HepG2 (cell line): ENCODE results near the gene ASB4. TPM values are rescaled to one million over a fixed set of nuclear protein-coding genes. Genes with fewer than 3 reads are reported as not detected.

Experiments
- ATAC-seq: fragments of 200-7000 bp; cut with Tn5 transposase; 3 replicates; pipeline ENCODE4 v1.9.1; 2020; ENCODE audit warnings: mild to moderate bottlenecking, moderate library complexity
- BruUV-seq: library from RNA; stranded (reverse); fragments of 400-500 nt; replicated peaks from 2 replicates; lab custom pipeline; 2021; lab: Mats Ljungman, UMichigan
- CTCF ChIA-PET: fragments of 300-600 bp; formaldehyde crosslinking; extraction: SDS; loops from one replicate; lab custom pipeline; 2021; ENCODE audit warnings: low total read pairs, inconsistent platforms, low intra/inter-chr PET ratio; lab: Yijun Ruan, JAX
- POLR2A ChIA-PET: fragments of 350-600 bp; sonication (Branson Sonifier 250); formaldehyde crosslinking; loops from one replicate; lab custom pipeline; 2020; ENCODE audit warnings: antibody characterized with exemption, inconsistent platforms; lab: Yijun Ruan, JAX
- DNase-seq: peaks from one replicate; pipeline ENCODE4 v3.0.0-alpha.2; 2015; ENCODE audit warnings: low spot score
- FAIRE-seq: peaks from 3 replicates; lab custom pipeline; 2011; peaks lifted over from hg19 to GRCh38; lab: Jason Lieb, UNC
- H2AFZ ChIP-seq: one replicate; pipeline ENCODE4 v1.6.1; 2011; ENCODE audit warnings: low read length, inconsistent platforms
- H3K27ac ChIP-seq: fragments of 300-600 bp; 3 replicates; pipeline ENCODE4 v1.8.0; 2011; ENCODE audit warnings: mixed run types, mild to moderate bottlenecking, mixed read lengths, low read length, inconsistent platforms; ENCODE audit not compliant: insufficient read depth; ENCODE audit errors: extremely low read length
- H3K27me3 ChIP-seq, 2 experiments: fragments of 200-600 bp in 1 of 2; 2 replicates in 1 of 2; 3 replicates in 1 of 2; pipeline versions ENCODE4 v1.6.0 to v1.8.0; 2011; ENCODE audit warnings: low read length in 2 of 2, mild to moderate bottlenecking in 2 of 2, moderate library complexity in 2 of 2, inconsistent platforms in 1 of 2; ENCODE audit not compliant: insufficient read depth in 2 of 2, control insufficient read depth in 1 of 2
- H3K36me3 ChIP-seq, 2 experiments: fragments of 200-600 bp in 1 of 2; replicated peaks in 1 of 2; 2 replicates in 1 of 2; 3 replicates in 1 of 2; pipeline versions ENCODE4 v1.5.1 to v1.8.0; 2011; ENCODE audit warnings: low read length in 2 of 2, inconsistent platforms in 1 of 2; ENCODE audit not compliant: insufficient read depth in 2 of 2, control insufficient read depth in 1 of 2
- H3K4me1 ChIP-seq: 2 replicates; pipeline ENCODE4 v1.5.1; 2012; ENCODE audit warnings: low read length, inconsistent platforms; ENCODE audit not compliant: insufficient read depth
- H3K4me2 ChIP-seq: 2 replicates; pipeline ENCODE4 v1.6.0; 2011; ENCODE audit warnings: low read depth, low read length, inconsistent platforms
- H3K4me3 ChIP-seq, 3 experiments: fragments of 200-600 bp in 1 of 3; sonication (generic), shearing (Covaris generic) in 1 of 3; replicated peaks in 1 of 3; 2 replicates each; pipeline ENCODE4 v1.5.1; 2011 to 2016; ENCODE audit warnings: low read length in 3 of 3, inconsistent platforms in 2 of 3, low read depth in 2 of 3, mild to moderate bottlenecking in 2 of 3, control low read depth in 1 of 3, mixed read lengths in 1 of 3; ENCODE audit not compliant: insufficient read depth in 1 of 3
- H3K79me2 ChIP-seq: one replicate; pipeline ENCODE4 v1.6.1; 2011; ENCODE audit warnings: low read length, inconsistent platforms; ENCODE audit not compliant: insufficient read depth
- H3K9ac ChIP-seq: 2 replicates; pipeline ENCODE4 v1.6.0; 2011; ENCODE audit warnings: mild to moderate bottlenecking, low read depth, low read length, inconsistent platforms; ENCODE audit not compliant: insufficient read depth
- H3K9me3 ChIP-seq: 2 replicates; pipeline ENCODE4 v1.5.1; 2012; ENCODE audit warnings: mild to moderate bottlenecking, low read length
- H4K20me1 ChIP-seq: 2 replicates; pipeline ENCODE4 v1.6.0; 2011; ENCODE audit warnings: inconsistent platforms, mild to moderate bottlenecking, low read length, moderate library complexity; ENCODE audit not compliant: insufficient read depth
- BHLHE40 ChIP-seq: IDR thresholded peaks from 2 replicates; pipeline ENCODE4 v1.6.1; 2011; ENCODE audit warnings: low read length, improper control_type of control experiment
- LRRFIP1 ChIP-seq: sonication (generic); formaldehyde crosslinking; conservative IDR thresholded peaks from 2 replicates; pipeline ENCODE4 v1.4.0; 2020; ENCODE audit warnings: missing genetic modification reagents
- NFAT5 ChIP-seq: sonication (generic); formaldehyde crosslinking; IDR thresholded peaks from 2 replicates; pipeline ENCODE4 v1.4.0; 2020; ENCODE audit warnings: missing genetic modification reagents
- NFIB ChIP-seq: sonication (generic); formaldehyde crosslinking; IDR thresholded peaks from 2 replicates; pipeline ENCODE4 v1.9.0; 2021; ENCODE audit warnings: missing genetic modification reagents, mild to moderate bottlenecking, borderline replicate concordance
- NR2F1 ChIP-seq, 2 experiments: fragments of 450-650 bp in 1 of 2; formaldehyde crosslinking in 1 of 2; IDR thresholded peaks; 2 replicates each; pipeline versions ENCODE4 v1.5.0 to v1.6.1; 2016 to 2020; ENCODE audit warnings: mild to moderate bottlenecking in 1 of 2, missing compliant biosample characterization in 1 of 2, missing genetic modification reagents in 1 of 2, moderate library complexity in 1 of 2
- PRDM4 ChIP-seq: sonication (generic); formaldehyde crosslinking; IDR thresholded peaks from 2 replicates; pipeline ENCODE4 v1.9.0; 2021; ENCODE audit warnings: missing genetic modification reagents, borderline replicate concordance
- SP5 ChIP-seq: IDR thresholded peaks from 2 replicates; pipeline ENCODE4 v1.6.1; 2016; ENCODE audit warnings: low read depth, borderline replicate concordance
- ZNF33A ChIP-seq: sonication (generic); formaldehyde crosslinking; IDR thresholded peaks from 2 replicates; pipeline ENCODE4 v1.5.1; 2020; ENCODE audit warnings: missing genetic modification reagents, mild to moderate bottlenecking, moderate library complexity, borderline replicate concordance
- ZNF720 ChIP-seq: sonication (generic); formaldehyde crosslinking; IDR thresholded peaks from 2 replicates; pipeline ENCODE4 v1.4.0; 2020; ENCODE audit warnings: missing genetic modification reagents
- ZSCAN20 ChIP-seq: sonication (generic); formaldehyde crosslinking; IDR thresholded peaks from 2 replicates; pipeline ENCODE4 v1.4.0; 2020; ENCODE audit warnings: missing genetic modification reagents, mild to moderate bottlenecking, borderline replicate concordance
- WGBS: methylation state at CpG from one replicate; pipeline ENCODE4 v1.1.6; 2017; ENCODE audit warnings: low lambda C conversion rate; 5-methylcytosine and 5-hydroxymethylcytosine counted together
- in situ Hi-C: cut with HindIII; loops from 2 replicates; pipeline ENCODE4 v1.10.0; 2017; ENCODE audit warnings: low pct_unique_long_range_greater_than_20kb; ENCODE audit not compliant: extremely low pct_ligation_motif_present
- intact Hi-C: fragments of 100-400 bp; cut with micrococcal nuclease; formaldehyde crosslinking; loops from one replicate; pipeline ENCODE4 v1.10.0; 2022; ENCODE audit not compliant: unreplicated experiment
- polyA plus RNA-seq, 8 experiments: library from polyadenylated mRNA; depleted of rRNA in 3 of 8; stranded (reverse) in 7 of 8; unstranded in 1 of 8; fragments of >200 nt; fragmentation: Illumina TruSeq in 4 of 8; extraction: Trizol in 4 of 8; gene quantifications; 2 replicates each; pipeline versions ENCODE4 v1.2.1 to v1.2.3, GENCODE V29; 2011 to 2016; ENCODE audit warnings: low read depth in 4 of 8, missing spikeins in 1 of 8, mixed read lengths in 1 of 8; ENCODE audit not compliant: insufficient read depth in 1 of 8
- total RNA-seq, 5 experiments: library from RNA; depleted of rRNA; stranded (reverse); fragments of >200 nt; fragmentation: Illumina TruSeq; extraction: Trizol; gene quantifications; 2 replicates each; pipeline ENCODE4 v1.2.3, GENCODE V29; 2016; ENCODE audit warnings: low read depth in 1 of 5

ASB4 gene
- total and polyA plus RNA-seq, 2 of the 13 experiments (the other 11 are each of a cell fraction or from before 2014, with no cell fraction given), result 1.1 to 4.0 TPM

- no peaks in the 10 kb centered on the region for H3K79me2 ChIP-seq
- no peak overlapping the region for H3K4me3 ChIP-seq
- H4K20me1 ChIP-seq, result no peaks in the 10 kb centered on the region
- H3K27me3 ChIP-seq, result no peaks in the 10 kb centered on the region
- ATAC-seq (no peak), DNase-seq (no peak), FAIRE-seq (no peak)
- H3K9ac ChIP-seq, result no peak overlapping the region
- no peak overlapping the region for H3K4me2 ChIP-seq
- intact Hi-C loops (no loop called here), in situ Hi-C loops (no loop called here)
- peaks cover 8% of the 10 kb centered on the region; the same call in 1 of the 2 replicates for H3K4me1 ChIP-seq
- POLR2A ChIA-PET, result no interaction called here
- CTCF ChIA-PET, result no interaction called here
- WGBS, result 79% methylated on average over 2 of the region's 2 CpGs
- H3K9me3 ChIP-seq, result no peaks in the 10 kb centered on the region
- no peak overlapping the region for H3K27ac ChIP-seq
- no peak overlapping the region for H2AFZ ChIP-seq
- no peak for TF ChIP-seq NR2F1 (CRISPR knock-in tag; IDR thresholded peaks at IDR 0.05)
- TF ChIP-seq LRRFIP1, result no peak
- no peak for TF ChIP-seq ZNF720 (CRISPR knock-in tag)
- no peak for TF ChIP-seq BHLHE40
- no peak for TF ChIP-seq SP5 (CRISPR knock-in tag)
- no peak for TF ChIP-seq ZSCAN20
- no peak for TF ChIP-seq PRDM4
- no peak for TF ChIP-seq NFIB (CRISPR knock-in tag)
- no peak for TF ChIP-seq NFAT5
- TF ChIP-seq ZNF33A, result no peak
- BruUV-seq, result no TSS peak
- no peaks in the 10 kb centered on the region for H3K36me3 ChIP-seq
These were observed 34.4 kb downstream of the ASB4 start for GRCh38 chr7:95520136-95520535.
